ENCODE results near the gene COL26A1.

Gene COL26A1

DNA sequence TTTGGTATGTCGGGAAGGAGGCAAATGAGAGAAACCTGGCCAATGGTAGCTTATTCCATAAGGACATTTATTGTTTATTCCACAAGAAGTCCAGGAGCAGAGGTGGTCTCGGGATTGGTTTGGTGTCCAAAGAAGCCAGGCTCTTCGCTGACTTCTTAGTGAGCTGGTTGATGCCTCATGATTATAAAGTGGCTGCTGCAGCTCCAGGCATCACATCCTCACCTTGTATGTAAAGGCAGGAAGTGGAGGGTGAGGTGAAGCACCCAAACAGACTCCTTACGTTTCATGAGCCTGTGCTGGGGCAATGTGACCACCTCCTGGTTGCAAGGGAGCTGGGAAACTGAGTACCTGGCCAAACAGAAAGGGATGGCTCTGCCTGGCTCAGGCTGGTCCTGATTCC lies 174.0 kb downstream of the COL26A1 start:
- DNase-seq = no peak

DNA sequence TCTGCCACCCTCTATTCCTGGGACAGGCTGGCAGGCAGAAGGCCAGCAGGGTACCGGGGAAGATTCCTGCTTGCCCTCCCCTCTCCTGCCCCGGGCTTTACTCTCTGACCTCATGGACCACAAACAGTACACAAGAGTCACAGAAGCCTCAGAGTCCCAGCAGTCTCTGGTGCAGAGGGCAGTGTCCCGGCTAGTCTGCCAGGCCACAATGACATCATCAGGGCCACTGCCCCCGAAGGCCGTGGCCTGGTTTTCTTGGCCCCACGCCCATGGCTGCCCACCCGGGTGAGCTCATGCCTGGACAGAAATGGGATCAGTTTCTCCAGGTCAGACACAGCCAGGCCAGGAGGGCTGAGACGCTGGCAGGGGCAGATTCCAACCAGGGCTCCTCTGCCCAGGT lies 174.5 kb downstream of the COL26A1 start:
- DNase-seq = no peak

DNA sequence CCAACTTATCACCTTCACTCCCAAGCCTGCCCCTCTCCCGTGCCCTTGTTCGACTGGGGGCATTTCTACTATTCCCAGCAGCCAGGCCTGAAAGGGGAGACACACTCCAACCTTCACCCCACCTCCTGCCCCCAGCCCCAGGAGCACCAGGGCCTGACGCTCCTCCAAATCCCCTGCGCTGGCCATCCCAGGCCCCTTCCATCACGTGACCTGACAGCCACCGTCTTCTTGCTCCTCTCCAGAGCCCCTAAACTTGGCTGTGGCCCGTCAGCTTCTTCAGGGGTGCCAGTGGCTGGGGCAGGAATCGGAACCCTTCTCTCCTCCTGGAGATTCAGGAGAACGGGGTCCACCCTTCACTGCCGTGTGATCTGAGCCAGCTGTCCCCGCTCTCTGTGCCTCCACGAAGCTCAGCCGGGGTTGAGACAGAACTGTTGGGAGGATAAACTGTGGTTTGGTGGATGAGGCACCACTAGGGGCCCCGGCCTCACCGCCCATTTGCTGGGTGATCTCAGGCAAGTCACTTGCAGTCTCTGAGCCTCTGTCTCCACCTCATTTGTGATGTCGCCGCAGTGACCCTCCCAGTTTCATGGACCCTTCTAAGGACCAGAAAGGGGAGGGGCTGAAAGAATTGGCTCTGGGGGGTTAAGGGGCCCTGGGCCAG lies 175.4 kb downstream of the COL26A1 start:
- DNase-seq = no peak

- peak; percentile 56 for DNase-seq
Observed at GRCh38 chr7:101538596-101539459, 176.2 kb downstream of the COL26A1 start.

GRCh38 chr7:101539784-101540183 lies 177.1 kb downstream of the COL26A1 start:
- DNase-seq = no peak

- DNase-seq = peak; percentile 78
Observed at GRCh38 chr7:101542527-101543241, 180.0 kb downstream of the COL26A1 start.

DNA sequence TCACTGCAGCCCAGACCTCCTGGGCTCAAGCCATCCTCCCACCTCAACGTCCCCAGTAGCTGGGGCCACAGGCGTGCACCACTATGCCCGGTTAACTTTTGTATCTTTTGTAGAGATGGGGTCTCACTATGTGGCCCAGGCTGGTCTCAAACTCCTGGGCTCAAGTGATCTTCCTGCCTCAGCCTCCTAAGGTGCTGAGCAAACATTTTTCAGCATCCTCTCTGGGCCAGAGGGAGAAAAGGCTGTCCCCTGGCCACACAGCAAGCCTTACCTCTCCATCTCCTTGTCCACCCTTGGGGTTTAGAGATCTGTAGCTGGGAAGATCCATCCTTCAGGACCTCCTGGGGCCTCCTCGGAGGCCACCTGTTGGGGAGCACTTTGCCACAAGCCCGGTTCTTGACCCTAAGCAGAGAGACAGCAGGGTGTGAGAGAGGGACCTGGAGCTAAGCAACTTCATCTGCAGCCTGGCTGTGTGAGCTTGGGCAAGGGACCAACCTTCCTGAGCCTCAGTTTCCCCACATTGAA lies 180.6 kb downstream of the COL26A1 start:
- no peak for DNase-seq

GRCh38 chr7:101543846-101544245 lies 181.2 kb downstream of the COL26A1 start:
- DNase-seq = no peak

- no peak for DNase-seq
Observed at GRCh38 chr7:101545441-101546190, 182.9 kb downstream of the COL26A1 start.

- no peak for DNase-seq
Observed at GRCh38 chr7:101546308-101546936, 183.7 kb downstream of the COL26A1 start.

DNA sequence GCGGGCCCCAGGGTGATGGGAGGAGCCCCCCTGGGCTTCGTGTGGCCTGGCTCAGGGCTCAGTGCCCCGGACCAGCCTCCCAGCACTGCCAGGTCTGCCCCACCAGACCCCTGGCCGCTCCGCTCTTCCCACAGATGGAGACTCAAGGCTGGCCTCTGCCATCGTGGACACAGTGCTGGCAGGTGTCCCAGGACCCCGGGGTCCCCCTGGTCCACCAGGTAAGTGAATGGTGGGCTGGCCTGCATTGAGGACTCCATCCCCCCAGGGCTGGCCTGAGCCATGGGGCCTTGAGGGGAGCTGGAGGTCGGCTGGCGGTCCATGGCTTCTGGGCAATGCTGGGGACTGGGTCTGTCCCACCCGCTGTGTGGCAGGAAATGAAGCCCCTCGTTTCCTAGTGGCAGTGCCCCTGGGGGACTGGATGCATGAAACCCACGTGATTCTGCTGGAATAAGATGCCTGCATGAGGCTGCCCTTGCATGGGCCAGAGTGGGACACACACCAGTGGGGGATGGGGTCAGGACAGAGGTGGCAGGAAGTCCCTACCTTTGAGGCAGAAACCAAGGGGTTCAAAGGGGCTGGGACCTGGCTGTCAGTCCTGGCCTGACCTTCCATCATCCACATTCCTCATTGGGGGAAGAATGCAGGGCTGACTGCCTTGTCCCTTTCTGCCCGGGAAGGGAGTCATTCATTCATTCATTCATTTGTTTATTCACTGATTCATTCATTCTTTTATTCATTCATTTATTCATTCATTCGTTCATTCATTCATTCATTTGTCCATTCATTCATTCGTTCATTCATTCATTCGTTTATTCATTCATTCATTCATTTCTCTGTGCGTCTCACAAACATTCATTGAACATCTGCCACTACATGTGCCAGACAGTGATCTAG lies 184.6 kb downstream of the COL26A1 start:
- no peak for DNase-seq

DNA sequence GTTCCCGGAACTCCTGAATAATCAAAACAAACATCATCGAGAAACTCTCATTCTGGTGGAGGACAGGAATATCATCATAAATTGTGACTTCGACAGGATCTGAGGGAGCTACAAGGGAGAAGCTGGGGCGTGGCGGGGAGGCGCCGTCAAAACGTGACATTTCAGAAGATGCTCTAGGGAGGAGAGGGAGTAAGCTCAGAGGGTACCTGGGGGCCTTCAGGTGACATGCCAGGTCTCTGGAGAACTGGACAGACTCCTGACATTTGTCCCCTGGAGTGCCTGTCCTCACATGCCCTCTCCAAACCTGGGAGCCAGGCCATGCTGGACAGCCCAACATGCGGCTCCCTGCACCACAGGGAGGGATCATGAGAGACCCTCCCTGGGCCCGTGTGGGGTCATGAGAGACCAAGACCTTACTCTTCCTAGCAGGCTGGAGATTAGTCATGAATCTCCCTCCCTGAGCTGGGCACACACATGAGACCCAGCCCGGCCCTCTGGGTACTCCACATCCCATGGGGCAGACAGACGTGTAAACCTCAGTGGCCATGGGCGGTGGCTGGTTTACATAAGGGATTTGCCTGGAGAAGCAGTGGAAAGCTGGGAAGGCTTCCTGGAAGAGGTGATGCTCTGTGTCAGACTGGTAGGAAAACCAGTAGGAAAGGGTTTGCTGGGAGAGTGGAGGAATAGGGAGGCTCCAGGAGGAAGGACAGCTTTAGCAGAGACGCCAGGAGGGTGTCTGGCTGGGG lies 185.4 kb downstream of the COL26A1 start:
- DNase-seq = no peak

DNA sequence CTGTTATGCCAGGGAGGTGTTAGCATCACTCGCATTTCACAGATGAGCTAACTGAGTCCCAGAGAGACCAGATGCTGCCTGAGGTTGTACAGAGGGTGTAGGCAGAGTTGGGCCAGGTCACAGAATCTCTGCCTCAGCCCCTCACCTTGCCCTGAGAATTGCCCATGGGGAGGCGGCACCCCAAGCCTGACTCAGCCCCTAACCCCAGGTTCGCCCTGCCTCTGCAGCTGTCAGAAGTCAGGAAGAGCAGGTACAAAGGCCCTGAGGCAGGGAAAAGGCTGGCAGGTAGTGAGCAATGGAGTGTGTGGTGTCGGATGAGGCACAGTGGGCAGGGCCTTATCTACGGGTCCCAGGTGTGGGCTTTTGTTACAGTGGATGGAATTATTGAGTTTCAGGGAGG lies 187.1 kb downstream of the COL26A1 start:
- DNase-seq = no peak

DNA sequence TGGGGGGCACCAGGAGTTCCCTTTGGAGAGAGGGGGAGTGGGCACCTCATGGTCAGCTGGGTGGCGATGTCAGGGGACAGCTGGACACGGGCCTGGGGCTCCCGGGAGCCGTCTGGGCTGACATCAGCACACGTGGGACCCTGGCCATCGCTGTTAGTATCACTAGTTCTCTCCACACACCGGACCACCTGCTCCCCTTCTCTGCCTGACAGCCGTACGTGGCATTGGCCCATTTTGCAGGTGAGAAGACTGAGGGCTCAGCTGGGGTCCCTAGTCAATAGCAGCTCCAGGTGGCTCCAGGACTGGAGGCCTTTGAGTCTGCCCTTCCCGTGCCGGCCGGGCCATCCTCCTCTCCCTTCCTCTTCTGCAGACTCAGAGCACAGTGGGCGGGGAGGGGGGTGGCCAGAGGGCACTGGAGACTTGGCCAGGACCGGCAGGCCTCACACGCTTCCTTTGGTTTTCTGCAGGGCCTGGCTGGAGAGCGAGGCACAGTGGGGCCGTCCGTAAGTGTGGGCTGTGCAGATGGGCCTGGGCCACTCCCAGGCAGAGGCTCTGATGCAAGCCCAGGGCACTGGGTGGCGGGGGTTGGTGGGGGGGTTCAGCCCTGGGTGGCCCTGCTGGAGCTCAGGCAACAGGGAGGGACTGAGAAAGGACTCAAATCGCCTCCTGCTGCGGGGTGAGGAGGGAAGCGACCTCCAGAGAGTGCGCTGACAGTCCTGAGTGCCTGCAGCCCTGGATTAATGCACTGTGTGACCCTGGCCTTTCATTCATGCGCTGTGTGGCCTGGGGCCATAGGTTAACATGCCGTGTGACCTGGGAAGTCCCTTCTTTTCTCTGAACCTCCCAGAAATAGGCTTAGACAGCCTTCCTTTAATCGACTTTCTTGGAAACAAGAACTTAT lies 188.2 kb downstream of the COL26A1 start:
- no peak for DNase-seq

DNA sequence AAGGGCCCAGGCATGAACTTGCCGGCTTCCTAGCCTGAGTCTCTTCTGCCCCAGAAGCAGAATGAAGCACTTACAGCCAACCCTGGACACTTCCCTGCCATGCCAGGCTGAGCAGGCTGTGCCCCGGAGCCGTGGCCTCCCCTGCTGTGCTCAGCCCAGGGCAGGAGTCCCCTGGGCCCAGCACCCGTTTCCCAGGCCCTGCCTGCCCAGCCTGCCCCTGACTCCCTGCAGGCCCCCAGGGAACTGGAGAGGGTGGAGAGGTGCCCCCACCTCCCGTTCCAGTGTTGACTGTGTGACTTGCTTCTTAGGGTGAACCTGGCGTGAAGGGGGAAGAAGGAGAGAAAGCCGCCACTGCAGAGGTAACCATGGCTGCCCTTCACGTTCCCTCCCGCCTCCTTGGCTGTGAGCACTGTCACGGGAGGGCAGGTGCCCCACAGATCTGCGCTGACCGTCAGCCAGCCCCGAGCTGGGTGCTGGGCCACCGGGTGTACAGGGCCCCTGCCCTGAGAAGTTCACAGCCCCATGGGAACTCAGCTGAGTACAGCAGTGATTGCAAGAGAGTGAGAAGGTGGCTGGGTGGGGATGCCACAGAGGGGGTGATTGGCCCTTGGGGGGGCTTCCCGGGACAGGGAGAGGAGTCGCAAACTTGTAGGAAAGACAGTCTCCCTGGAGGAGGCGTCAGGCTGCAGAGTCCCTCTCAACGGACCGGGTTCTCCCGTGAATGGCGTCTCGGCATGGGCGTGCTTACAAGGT lies 190.5 kb downstream of the COL26A1 start:
- no peak for DNase-seq

DNA sequence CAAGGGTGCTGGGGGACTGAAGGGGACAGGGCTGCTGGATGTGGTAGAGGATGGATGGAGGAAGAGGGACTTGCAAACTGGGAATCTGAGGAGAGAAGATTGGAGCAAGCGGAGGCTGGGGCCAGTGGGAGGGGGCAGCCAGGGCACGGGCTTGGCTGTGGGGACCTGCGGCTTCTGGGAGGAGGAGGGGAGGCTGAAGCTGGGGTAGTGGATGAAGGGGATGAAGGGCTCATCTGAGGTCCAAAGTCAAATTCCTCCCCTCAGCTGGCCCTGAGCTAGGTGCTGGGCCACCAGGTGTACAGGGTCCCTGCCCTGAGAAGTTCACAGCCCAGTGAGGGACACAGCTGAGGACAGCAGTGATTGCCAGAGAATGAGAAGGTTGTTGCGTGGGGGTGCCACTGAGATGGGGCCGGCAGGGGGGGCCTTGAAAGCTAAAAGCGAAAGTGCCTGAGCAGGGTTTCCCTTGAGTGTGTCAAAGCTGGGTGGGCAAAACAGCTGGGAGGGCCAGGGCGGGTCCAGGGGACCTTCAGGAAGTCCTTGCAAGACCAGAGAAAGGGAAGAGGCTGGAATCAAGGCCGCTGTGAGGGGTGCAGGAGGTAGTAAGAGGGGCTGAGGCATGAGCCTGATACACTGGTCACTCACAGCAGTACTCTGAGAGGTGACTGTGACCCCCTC lies 191.2 kb downstream of the COL26A1 start:
- DNase-seq = no peak

- DNase-seq = no peak
Observed at GRCh38 chr7:101554584-101555268, 192.1 kb downstream of the COL26A1 start.
